RPMI8226 (cell line): ENCODE results near the gene CES3.
A peak's percentile ranks its signal among the peaks of the same experiment; 100 is the strongest.

Source experiments
- DNase-seq: peaks from one replicate; pipeline ENCODE4 v3.0.0-alpha.2; 2015

The CES3 gene

DNA sequence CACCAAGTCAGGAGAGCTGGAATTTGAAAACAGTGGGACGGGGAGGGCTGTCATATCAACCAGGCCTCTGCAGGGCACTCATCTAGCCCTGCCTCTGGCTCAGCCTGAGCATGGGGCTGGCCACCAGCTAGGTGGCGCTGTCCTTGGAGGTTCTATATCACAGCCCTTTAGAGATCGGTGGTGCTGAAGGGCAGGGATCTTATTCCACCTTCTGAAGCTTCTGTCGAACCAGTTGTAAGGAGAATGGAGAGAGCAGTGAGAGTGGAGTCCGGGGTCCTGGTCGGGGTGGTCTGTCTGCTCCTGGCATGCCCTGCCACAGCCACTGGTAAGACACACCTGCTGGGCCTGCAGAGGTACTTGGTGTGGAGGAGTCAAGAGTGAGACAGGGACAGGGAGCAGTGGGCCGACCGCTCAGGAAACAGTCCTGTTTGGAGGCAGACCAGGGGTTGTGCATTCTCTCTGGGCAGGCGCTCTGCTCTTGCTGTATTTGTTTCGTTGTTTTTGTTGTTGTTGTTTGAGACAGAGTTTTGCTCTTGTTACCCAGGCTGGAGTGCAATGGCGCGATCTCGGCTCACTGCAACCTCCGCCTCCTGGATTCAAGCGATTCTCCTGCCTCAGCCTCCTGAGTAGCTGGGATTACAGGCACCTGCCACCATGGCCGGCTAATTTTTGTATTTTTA is at the start of gene CES3:
CES3 (plus strand) TSS at position 202 of the 680 bp plus-strand sequence; CDS start at position 244, 42 bp downstream.
- DNase-seq, result peak; percentile 88

GRCh38 chr16:66911801-66912200 is 49.3 kb upstream of the CES3 start:
- DNase-seq, result no peak

DNA sequence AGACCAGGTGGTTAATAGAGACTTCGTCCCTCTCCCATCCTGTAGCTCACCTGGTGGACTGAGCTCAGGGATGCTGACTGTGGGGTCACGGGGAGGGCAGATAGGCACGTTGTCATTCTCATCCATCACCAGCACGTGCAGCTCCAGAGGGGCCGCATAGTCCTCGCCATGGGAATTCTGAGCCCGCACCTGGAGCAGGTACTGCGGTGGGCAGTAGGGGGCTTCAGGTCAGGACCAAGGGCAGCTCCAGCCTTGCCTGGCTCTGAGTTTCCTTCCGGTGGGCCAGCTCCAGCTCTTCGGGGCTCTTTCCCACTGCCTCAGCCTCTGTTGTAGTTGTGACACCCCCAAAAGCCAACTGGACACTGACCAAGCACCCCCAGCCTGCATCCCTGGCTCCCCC is 48.0 kb upstream of the CES3 start:
- no peak for DNase-seq

GRCh38 chr16:66913711-66914110 is 47.4 kb upstream of the CES3 start:
- no peak for DNase-seq

DNA sequence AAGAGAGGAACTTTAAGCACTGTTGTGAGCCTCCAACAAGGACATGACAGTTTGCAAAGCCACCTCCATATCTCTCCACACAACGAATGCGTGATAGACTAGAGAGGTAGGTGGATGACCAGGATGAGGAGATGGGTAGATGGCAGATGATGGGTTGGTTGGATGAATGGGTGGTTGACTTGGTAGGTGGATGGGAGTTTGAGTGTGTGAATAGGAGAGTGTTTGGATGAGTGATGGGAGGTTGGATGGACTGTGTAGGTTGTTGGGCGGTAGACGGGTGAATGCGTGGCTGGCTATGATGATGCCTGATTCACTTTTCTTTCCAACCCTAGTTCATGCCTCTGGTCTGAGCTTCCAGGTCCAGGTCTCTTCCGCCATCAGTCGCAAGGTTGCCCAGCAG is 46.5 kb upstream of the CES3 start:
- no peak for DNase-seq

GRCh38 chr16:66915041-66915440 is 46.0 kb upstream of the CES3 start:
- no peak for DNase-seq

DNA sequence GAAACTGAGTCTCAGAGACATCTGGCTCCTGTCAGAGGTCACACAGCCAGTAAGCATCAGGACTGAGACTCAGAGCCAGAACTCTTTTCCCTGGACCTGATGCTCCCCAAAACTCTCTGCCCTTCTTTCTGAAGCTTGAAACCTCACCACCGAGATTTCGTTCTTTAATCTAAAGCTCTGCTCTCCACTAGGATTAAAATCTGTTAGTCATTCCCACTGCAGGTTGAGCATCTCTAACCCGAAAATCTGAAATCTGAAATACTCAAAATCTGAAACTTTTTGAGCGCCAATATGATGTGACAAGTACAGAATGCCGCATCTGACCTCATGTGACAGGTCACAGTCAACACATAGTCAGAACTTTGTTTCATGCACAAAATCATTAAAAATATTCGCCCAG is 44.5 kb upstream of the CES3 start:
- no peak for DNase-seq

- DNase-seq, result no peak
These were observed 43.3 kb upstream of the CES3 start for GRCh38 chr16:66917741-66918140.

DNA sequence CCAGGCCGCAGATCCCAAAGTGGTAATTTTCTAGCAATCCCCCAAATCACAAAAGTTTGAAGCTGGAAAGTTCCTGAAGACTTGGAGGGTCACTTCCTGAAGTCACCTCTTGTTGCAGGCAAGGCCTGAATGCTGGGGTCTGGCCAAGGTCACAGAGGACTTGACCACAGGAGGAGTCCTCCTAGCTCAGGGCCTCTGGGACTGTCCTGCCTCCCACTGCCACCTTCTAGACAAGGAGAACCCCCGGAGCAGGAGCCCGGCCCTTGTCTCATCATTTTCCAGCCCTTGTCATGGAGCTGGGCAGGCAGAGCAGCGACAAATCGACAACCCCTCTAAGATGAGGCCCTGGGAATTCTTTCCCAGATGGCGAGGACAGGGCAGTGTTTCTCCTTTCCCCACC is 42.7 kb upstream of the CES3 start:
- DNase-seq, result no peak

DNA sequence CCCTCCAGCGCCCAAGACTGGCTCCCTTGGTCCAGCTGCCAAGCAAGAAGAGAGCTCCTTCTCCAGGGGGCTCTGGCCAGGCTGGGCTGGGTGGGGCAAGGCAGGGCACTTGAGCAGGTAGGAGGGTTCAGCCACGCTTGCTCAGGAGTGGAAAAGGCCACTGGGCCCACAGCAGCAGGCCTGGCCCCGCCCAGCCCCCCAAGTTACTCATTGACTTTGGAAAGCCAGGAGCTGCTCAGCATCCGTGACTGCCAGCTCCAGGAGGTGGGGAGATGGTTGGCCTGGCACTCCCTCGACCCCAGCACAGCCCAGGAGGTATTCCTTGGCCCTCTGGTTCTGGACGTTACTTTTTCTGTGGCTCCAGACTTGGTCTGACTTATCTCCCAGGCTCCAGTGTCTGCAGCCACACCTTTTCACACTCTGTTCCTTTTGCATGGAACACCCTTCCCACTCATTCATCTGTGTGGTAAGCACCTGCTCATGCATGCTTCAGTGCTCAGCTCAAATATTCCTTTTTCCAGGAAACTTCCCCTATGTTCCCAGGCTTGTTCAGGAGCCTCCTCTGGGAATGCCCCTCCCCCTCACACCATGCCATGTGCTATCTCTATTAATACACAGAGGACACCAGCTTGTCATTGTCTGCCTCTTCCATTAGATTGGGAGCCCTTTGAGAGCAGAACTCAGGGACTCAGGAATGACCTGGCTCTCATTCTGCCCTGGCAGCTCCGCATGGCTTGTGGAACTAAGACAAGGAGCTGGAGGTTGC is 42.1 kb upstream of the CES3 start, which contains the start of gene CDH16:
CDH16 (minus strand) TSS at position 83 of the 766 bp plus-strand sequence. CDS start 820 bp downstream, outside the sequence.
- no peak for DNase-seq

DNA sequence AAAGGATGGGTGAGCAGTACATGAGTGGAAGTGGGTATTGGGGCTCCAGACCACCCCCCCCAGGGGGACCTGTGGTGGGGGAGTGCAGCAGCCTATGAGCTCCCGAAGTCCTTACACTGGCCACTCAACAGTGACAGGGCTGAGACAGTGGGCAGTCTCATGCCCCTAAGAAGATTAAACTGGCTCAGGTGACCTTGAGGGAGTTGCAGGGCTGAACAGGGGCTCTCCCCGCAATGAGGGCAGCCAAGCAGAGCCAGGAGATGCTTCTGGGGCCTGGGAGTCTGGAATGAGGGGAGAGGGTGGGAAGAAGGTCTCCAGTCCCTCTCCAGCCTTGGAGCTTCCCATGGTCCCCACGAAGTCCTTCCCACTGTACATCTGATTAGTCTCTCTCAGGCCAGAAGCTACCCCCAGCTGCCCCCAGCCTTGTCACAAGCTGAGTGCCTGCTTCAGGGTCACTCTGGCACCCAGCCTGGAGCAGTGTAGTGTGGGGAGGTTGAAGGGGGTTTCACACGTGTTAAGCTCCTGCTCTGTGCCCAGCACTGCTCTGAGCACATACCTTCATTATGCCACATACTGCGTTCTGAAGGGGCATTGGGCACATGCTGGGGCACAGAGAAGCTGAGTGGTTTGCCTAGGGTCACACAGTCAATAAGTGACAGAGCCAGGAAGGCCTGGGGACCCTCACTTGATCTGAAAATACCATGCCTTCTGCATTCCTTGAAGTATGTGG is 41.3 kb upstream of the CES3 start:
- no peak for DNase-seq

- DNase-seq, result no peak
These were observed 40.8 kb upstream of the CES3 start for GRCh38 chr16:66920299-66920590.

- DNase-seq, result no peak
These were observed 40.0 kb upstream of the CES3 start for GRCh38 chr16:66920924-66921680.

- no peak for DNase-seq
These were observed 39.2 kb upstream of the CES3 start for GRCh38 chr16:66921729-66922450.

- no peak for DNase-seq
These were observed 37.8 kb upstream of the CES3 start for GRCh38 chr16:66923247-66923731.

GRCh38 chr16:66923866-66924265 is 37.2 kb upstream of the CES3 start:
- peak; percentile 65 for DNase-seq

GRCh38 chr16:66924527-66925321 is 36.3 kb upstream of the CES3 start:
- peak; percentile 76 for DNase-seq

DNA sequence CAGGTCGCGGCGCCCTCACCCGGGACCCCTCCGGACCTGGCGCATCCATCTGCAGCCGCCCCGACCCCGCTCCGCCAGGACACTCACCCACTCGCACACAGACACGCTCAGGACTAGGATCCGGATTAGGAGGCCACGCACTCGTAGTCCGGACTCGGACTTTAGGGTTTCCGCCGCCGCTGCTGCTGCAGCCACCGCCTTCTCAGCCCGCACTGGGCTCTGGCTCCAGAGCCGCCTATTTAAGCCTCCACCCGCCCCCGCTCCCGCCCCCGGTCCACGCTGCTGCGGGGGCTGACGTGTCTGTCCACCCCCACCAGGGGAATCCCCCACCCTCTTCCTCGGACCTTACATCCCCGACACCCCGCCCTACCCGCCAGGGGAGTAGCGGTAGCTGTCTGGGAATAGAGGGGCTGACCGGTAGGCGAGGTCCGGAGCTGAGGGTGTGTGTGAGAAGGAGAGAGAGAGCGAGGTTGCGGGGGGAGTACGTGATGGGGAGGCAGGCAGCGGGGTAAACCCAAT is 35.7 kb upstream of the CES3 start, which contains the start of gene RRAD:
RRAD (minus strand) TSS at position 214 of the 519 bp plus-strand sequence. CDS start 356 bp downstream, outside the sequence.
- no peak for DNase-seq

DNA sequence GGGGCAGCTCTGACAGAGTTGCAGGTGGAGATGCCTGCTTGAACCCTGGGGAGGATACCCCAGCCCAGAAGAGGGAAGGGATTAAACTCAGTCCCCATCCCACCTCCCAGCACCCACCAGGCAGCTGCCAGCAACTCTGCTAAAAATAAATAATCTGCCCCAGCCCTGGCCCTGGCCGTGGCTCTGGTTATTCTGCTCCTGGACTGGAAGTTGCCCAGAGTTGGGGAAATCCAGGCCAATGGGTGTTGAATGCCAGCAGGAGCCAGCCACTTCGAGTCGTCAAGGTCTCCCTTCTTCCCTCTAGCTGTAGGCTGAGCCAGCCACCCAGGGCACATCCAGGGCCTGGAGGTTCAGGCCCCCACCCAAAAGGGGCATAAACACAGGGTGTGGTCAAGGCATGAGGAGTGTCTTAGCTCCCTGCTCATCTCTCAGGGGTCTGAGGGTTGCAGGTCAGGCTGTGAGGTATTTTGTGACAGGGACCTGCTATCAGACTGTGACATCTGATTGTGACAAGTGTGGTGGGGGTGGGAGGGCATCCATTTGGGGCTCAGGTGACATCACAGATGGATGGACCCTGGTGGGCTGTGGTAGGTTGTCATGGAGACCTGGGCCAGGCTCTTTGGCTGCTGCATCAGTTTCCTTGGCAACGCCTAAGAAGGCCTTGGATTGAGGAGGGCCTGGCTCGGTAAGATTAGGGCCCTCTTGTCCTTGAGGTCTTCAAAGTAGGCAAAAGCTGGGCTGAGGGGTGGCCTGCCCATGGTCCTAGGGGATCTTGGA is 34.7 kb upstream of the CES3 start:
- no peak for DNase-seq

GRCh38 chr16:66926961-66927436 is 34.1 kb upstream of the CES3 start:
- peak; percentile 37 for DNase-seq
